Stimulated activated memory B cell treated with anti-CD40 and anti-IgM and Interleukin-4, amounts not matched to agents 10 μg/mL and 1 μg/mL and 100 μg/mL, for 72 hours (primary cell): Measurements from ENCODE around the gene CLIP1.
A peak's percentile ranks its signal among the peaks of the same experiment; 100 is the strongest.
"Not testable (repeated sequence)": the region's sequence is repeated elsewhere in the genome, so short reads cannot be mapped to it uniquely, and the experiment has no call there.

ENCODE experiments used
- ATAC-seq: fragments of 150-1000 bp; cut with Tn5 transposase; 2 replicates; pipeline ENCODE4 v1.10.0; 2021
- H3K27ac Mint-ChIP-seq: one replicate; pipeline ENCODE4 v1.8.0; 2022; ENCODE audit warnings: mild to moderate bottlenecking, mixed read lengths
- H3K27me3 Mint-ChIP-seq: one replicate; pipeline ENCODE4 v1.8.0; 2022; ENCODE audit warnings: mixed read lengths
- H3K36me3 Mint-ChIP-seq: one replicate; pipeline ENCODE4 v1.8.0; 2022; ENCODE audit warnings: mixed read lengths
- H3K4me1 Mint-ChIP-seq: one replicate; pipeline ENCODE4 v1.8.0; 2022; ENCODE audit warnings: mixed read lengths
- H3K4me3 Mint-ChIP-seq: one replicate; pipeline ENCODE4 v1.8.0; 2022; ENCODE audit warnings: mild to moderate bottlenecking, moderate library complexity, mixed read lengths
- H3K9me3 Mint-ChIP-seq: one replicate; pipeline ENCODE4 v1.8.0; 2022; ENCODE audit warnings: mixed read lengths

Gene CLIP1

DNA sequence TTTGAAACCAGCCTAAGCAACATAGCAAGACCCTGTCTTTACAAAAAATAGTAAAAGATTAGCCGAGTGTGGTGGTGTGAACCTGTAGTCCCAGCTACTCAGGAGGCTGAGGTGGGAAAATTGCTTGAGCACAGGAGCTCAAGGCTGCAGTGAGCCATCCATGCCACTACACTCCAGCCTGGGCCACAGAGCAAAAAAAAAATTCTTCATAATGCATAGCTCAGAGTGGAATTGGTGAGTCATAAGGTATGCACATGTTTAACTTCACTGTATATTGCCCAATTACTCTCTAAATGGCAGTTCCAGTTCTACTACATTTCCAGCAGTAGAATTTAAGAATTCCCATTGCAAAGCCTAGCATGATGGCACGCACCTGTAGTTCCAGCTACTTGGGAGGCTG is 26.8 kb upstream of the CLIP1 start:
- no peak for ATAC-seq
- Mint-ChIP-seq H3K27me3 (no peaks in the 10 kb centered on the region), H3K4me3 (no peak overlapping the region), H3K9me3 (no peaks in the 10 kb centered on the region), H3K27ac (no peak overlapping the region), H3K36me3 (no peaks in the 10 kb centered on the region), H3K4me1 (peaks cover 17% of the 10 kb centered on the region)

DNA sequence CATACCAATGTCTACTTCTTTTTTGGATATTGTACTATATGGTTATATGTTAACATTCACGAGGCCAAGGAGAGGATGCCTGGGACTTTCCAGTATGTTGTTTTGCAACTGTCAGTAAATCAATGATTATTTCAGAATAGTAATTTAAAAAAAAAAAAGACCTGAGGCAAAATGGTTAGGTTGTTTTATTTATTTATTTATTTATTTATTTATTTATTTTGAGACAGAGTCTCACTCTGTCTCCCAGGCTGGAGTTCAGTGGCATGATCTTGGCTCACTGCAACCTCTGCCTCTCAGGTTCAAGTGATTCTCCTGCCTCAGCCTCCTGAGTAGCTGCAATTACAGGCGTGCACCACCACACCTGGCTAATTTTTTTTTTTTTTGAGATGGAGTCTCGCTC is 25.4 kb upstream of the CLIP1 start:
- H3K36me3 Mint-ChIP-seq, H3K27ac Mint-ChIP-seq, H3K4me1 Mint-ChIP-seq, H3K4me3 Mint-ChIP-seq, H3K9me3 Mint-ChIP-seq, H3K27me3 Mint-ChIP-seq, ATAC-seq: not testable (repeated sequence)

DNA sequence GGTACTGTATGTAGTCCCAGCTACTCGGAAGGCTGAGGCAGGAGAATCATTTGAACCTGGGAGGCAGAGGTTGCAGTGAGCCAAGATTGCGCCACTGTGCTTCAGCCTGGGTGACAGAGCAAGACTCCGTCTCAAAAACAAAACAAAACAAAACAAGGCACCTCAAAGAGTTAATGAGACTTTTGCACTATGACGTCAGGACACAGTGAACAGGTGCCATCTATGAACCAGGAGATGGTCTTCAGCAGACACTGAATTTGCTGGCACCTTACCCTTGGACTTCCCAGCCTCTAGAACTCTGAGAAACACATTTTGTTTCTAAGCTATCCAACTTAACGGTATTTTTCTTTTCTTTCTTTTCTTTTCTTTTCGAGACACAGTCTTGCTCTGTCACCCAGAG is 23.9 kb upstream of the CLIP1 start:
- not testable (repeated sequence) for H3K27ac Mint-ChIP-seq, H3K4me3 Mint-ChIP-seq, H3K9me3 Mint-ChIP-seq, H3K4me1 Mint-ChIP-seq, ATAC-seq, H3K36me3 Mint-ChIP-seq, H3K27me3 Mint-ChIP-seq

DNA sequence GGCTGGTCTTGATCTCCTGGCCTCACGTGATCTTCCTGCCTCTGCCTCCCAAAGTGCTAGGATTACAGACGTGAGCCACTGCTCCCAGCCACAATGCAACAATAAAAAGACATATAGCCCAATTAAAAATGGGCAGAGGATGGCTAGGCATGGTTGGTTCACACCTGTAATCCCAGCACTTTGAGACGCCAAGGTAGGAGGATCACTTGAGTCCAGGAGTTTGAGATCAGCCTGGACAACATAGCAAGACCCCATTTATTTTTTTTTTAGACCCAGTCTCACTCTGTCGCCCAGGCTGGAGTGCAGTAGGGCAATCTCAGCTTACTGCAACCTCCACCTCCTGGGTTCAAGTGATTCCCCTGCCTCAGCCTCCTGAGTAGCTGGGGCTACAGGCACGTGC is 21.6 kb upstream of the CLIP1 start:
- H3K9me3 Mint-ChIP-seq, H3K36me3 Mint-ChIP-seq, H3K27ac Mint-ChIP-seq, H3K27me3 Mint-ChIP-seq, H3K4me3 Mint-ChIP-seq, H3K4me1 Mint-ChIP-seq, ATAC-seq: not testable (repeated sequence)

DNA sequence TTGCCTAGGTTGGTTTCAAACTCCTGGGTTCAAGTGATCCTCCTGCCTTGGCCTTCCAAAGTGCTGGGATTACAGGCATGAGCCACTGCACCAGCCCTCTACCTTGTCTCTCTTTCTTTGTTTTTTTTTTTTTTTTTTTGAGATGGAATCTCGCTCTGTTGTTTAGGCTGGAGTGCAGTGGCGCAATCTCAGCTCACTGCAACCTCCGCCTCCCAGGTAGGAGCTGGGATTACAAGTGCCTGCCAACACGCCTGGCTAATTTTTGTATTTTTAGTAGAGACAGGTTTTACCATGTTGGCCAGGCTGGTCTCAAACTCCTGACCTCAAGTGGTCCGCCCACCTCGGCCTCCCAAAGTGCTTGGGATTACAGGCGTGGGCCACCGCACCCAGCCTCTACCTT is 16.4 kb upstream of the CLIP1 start:
- H3K27me3 Mint-ChIP-seq, H3K4me1 Mint-ChIP-seq, H3K9me3 Mint-ChIP-seq, H3K27ac Mint-ChIP-seq, ATAC-seq, H3K4me3 Mint-ChIP-seq, H3K36me3 Mint-ChIP-seq: not testable (repeated sequence)

DNA sequence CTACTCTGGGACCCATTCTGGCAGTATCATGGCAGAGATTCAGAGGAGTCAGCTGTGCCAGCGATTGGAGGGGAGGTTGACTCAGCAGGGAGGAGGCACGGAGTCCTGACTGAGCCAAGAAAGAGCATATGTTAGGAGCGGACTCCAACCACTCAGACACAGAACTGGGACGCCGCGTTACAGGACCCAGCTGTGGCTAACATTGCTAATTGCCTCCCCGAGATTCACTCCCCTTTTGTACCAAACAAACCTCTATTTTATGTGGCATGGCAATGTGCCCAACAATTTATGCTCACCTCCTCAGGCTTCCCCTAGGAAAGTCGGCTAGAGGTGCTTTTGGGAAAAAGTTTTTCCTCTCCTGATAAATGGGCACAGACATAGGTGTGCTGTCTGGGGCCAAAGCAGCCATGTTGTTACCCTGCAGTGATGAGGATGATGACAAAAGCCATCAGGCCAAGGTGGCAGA is 15.2 kb upstream of the CLIP1 start:
- ATAC-seq: no peak
- no peaks in the 10 kb centered on the region for H3K4me1 Mint-ChIP-seq
- no peaks in the 10 kb centered on the region for H3K9me3 Mint-ChIP-seq
- no peak overlapping the region for H3K27ac Mint-ChIP-seq
- H3K36me3 Mint-ChIP-seq: no peaks in the 10 kb centered on the region
- no peaks in the 10 kb centered on the region for H3K27me3 Mint-ChIP-seq
- H3K4me3 Mint-ChIP-seq: no peak overlapping the region

DNA sequence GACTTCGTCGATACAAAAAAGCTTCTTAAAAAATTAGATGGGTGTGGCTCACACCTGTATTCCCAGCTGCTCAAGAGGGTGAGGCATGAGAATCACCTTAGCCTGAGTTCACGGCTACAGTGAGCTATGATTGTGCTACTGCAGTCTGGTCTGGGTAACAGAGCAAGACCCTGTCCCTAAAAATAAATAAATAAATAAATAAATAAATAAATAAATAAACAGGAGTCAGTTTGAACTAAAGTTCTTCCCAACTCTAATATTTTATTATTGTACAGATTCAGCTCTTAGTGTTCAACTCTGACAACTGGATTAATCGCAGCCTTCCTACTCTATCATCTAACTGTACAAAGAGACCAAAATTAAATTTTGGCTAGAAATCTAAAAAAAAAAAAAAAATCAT is 12.7 kb upstream of the CLIP1 start:
- Mint-ChIP-seq H3K27me3 (no peaks in the 10 kb centered on the region), H3K4me1 (no peaks in the 10 kb centered on the region), H3K9me3 (no peaks in the 10 kb centered on the region), H3K4me3 (no peak overlapping the region), H3K27ac (no peak overlapping the region), H3K36me3 (no peaks in the 10 kb centered on the region)
- no peak for ATAC-seq

DNA sequence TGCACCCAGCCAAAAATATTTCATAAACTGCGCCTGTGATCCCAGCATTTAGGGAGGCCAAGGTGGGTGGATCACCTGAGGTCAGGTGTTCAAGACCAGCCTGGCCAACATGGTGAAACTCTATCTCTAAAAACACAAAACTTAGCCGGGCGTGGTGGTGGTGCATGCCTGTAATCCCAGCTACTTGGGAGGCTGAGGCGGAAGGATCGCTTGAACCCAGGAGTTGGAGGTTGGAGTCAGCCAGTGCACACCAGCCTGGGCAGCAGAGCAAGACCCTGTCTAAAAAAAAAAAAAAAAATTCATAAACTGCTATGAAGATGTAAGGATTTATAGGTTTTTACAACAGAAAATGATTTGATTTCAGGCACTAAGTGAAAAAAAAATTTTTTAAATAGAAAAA is 6.6 kb upstream of the CLIP1 start:
- not testable (repeated sequence) for H3K9me3 Mint-ChIP-seq, ATAC-seq, H3K27ac Mint-ChIP-seq, H3K4me3 Mint-ChIP-seq, H3K27me3 Mint-ChIP-seq, H3K36me3 Mint-ChIP-seq
- H3K4me1 Mint-ChIP-seq: peaks cover 15% of the 10 kb centered on the region

DNA sequence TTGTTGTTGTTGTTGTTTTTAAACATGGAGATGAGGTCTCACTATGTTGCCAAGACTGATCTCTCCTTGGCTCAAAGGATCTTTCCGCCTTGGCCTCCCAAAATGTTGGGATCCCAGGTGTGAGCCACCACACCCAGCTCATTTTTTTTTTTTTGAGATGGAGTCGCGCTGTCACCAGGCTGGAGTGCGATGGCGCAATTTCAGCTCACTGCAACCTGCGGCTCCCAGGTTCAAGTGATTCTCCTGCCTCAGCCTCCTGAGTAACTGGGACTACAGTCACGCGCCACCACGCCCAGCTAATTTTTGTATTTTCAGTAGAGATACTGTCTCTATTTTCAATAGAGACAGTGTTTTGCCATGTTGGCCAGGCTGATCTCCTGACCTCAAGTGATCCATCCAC is 4.9 kb upstream of the CLIP1 start:
- H3K9me3 Mint-ChIP-seq: no peaks in the 10 kb centered on the region
- ATAC-seq: no peak
- no peak overlapping the region for H3K4me3 Mint-ChIP-seq
- no peak overlapping the region for H3K27ac Mint-ChIP-seq
- H3K4me1 Mint-ChIP-seq: peaks cover 27% of the 10 kb centered on the region
- no peaks in the 10 kb centered on the region for H3K27me3 Mint-ChIP-seq
- no peaks in the 10 kb centered on the region for H3K36me3 Mint-ChIP-seq

DNA sequence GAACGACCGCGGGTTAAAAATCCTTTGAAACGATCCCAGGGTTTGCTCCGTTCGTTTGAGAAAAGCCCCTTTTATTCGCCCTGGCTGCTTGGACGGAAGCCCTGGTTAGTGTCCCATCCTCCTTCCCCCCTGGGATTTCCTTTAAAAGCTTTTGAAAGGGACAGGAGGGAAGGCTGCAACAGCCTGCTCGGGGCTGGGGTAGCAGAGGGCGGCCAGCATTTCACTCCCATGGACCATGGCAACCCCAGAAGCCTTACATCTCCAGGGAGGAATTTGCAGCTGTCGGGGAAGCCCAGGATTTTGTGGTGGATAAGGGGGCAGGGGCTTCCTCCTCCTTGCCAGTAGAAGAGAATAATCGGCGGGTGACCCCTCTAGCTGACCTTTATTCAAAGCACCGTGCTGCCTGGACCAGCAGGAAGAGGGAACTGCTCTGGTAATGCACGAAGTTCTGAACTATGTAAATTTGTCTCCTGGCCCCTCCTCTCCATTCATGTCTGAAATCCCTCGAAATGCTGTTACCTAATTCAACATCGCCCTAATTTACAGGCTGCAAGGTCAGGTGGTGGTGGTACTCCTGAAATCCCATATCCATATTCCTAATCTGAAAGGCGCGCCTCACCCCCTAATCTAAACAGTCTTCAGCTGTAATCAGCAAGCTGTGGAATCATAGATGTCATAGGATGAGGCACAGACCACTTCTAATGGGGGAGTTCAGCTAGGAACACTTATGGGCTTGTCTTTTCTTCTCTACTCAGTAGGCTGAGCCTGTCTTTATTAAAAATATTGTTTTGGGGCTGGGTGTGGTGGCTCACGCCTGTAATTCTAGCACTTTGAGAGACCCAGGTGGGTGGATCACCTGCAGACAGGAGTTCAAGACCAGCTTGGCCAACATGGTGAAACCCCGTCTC is 1.0 kb upstream of the CLIP1 start:
- Mint-ChIP-seq H3K9me3 (no peaks in the 10 kb centered on the region), H3K27me3 (no peaks in the 10 kb centered on the region), H3K4me1 (peaks cover 46% of the 10 kb centered on the region), H3K4me3 (peak overlapping the region; percentile 84), H3K27ac (peak overlapping the region; percentile 48), H3K36me3 (no peaks in the 10 kb centered on the region)
- peak; percentile 27 for ATAC-seq

DNA sequence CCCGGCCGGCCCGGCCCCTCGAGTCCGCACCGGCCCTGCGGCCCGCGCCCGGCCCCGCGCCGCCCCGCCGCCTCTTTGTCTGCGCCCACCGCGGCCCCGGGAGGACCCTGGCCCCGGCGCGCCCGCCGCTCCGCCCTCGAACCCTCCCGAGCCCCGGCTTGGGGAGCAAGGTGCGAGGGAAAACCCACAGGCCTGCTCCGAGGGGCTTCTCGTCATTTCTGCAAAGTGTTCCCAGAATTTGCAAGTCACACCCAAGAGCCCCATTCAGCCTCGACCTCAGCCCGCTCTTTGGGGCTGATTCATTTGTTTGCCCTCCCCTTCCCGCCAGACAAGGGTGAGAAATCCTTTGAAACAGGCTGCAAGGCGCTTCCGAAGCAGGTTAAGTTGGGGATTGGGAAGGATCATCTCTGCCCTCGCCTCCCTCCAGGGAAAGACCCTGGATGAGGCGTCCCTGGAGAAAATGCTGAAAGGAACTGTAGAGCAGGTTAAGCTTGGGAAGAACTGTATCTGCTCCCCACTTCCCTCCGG is 325 bp upstream of the CLIP1 start:
- ATAC-seq: peak; percentile 2
- Mint-ChIP-seq H3K9me3 (no peaks in the 10 kb centered on the region), H3K4me3 (peak overlapping the region; percentile 84), H3K4me1 (peaks cover 52% of the 10 kb centered on the region), H3K27ac (peak overlapping the region; percentile 48), H3K36me3 (peaks cover 3% of the 10 kb centered on the region), H3K27me3 (no peaks in the 10 kb centered on the region)

DNA sequence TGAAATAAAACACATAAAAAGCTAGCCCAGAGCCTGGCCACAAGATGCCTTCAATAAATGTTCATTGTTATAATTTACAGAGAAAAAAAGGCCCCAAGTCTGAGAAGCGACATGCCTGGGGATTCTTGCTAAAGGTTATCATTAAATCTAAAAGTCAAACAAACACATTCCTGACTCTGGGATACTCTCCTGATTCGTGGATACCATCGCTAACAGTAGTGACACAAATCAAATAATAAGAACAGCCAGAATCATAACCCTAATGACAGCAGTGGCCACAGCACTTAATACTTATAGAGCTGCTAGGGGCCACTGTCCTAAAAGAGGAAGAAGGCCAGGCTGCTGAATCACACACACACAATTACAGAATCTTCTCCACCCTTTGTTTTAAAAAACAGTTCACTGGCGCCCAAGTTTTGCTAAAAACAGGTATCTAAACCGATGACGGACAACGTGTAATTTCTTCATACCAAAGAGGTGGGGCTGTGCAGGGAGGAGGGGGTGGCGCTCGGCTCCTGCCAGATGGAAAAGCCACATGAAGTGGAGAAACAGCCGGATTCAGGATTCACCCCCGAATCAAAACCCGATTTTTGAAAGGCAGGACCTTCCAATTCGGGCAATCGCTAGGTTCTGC is 1.2 kb downstream of the CLIP1 start:
- Mint-ChIP-seq H3K36me3 (peaks cover 6% of the 10 kb centered on the region), H3K9me3 (no peaks in the 10 kb centered on the region), H3K4me1 (peaks cover 59% of the 10 kb centered on the region), H3K27me3 (no peaks in the 10 kb centered on the region), H3K4me3 (peak overlapping the region; percentile 90), H3K27ac (peak overlapping the region; percentile 90)
- ATAC-seq: peak; percentile 58

DNA sequence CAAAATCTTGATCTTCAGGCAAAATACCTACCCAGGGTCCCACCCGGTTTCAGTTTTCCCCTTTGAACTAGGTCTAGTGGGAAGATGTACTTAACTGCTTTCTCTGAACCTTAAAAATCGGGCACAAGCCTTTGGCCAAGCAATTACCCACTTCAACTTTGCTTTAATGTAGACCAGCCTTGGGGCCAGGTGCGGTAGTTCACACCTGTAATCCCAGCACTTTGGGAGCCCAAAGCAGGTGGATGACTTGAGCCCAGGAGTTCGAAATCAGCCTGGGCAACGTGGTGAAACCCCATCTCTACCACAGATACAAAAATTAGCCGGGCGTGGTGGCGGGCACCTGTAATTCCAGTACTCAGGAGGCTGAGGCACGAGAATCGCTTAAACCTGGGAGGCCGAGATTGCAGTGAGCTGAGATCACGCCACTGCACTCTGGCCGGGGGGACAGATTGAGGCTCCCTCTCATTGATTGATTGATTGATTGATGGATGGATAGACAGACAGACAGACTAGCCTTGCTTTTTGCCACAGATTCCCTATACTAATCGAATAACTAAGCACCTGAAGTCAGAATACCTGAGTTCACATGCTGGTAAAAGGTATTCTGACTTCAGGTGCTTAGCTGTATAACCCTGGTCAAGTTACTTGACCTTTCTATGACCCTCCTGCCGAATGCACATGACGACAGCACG is 1.9 kb downstream of the CLIP1 start:
- Mint-ChIP-seq H3K4me3 (peak overlapping the region; percentile 90), H3K9me3 (no peaks in the 10 kb centered on the region), H3K36me3 (peaks cover 6% of the 10 kb centered on the region), H3K4me1 (peaks cover 59% of the 10 kb centered on the region), H3K27me3 (no peaks in the 10 kb centered on the region), H3K27ac (peak overlapping the region; percentile 90)
- ATAC-seq: no peak

DNA sequence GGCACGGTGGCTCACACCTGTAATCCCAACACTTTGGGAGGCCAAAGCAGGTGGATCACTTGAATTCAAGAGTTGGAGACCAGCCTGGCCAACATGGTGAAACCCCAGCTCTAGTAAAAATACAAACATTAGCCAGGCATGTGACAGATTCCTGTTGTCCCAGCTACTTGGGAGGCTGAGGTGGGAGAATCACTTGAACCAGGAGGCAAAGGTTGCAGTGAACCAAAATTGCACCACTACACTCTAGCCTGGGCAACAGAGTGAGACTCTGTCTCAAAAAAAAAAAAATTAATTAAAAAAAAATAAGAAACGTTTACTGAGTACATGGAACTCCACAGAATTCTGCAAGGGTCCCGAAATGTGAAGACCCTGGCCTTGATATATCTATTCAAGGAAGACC is 3.4 kb downstream of the CLIP1 start:
- peaks cover 50% of the 10 kb centered on the region for H3K4me1 Mint-ChIP-seq
- H3K4me3 Mint-ChIP-seq, H3K36me3 Mint-ChIP-seq, H3K9me3 Mint-ChIP-seq, H3K27me3 Mint-ChIP-seq, ATAC-seq, H3K27ac Mint-ChIP-seq: not testable (repeated sequence)

DNA sequence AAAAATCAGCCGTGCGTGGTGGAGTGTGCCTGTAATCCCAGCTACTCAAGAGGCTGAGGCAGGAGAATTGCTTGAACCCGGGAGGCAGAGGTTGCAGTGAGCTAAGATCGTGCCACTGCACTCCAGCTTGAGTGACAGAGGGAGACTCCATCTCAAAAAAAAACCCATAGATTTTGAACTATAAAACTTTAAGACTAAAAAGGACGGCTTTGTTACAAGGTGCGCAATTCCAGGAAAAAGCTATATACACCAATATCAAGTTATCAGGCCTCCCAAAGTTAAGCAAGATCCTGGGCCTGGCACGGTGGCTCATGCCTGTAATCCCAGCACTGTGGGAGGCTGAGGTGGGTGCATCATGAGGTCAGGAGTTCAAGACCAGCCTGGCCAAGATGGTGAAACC is 6.8 kb downstream of the CLIP1 start:
- H3K4me1 Mint-ChIP-seq: peaks cover 51% of the 10 kb centered on the region
- H3K27ac Mint-ChIP-seq, H3K4me3 Mint-ChIP-seq: not testable (repeated sequence)

More for the DNA sequence above, 6.8 kb downstream of the CLIP1 start:
- H3K9me3 Mint-ChIP-seq, ATAC-seq, H3K36me3 Mint-ChIP-seq, H3K27me3 Mint-ChIP-seq: not testable (repeated sequence)
